Gastrocnemius medialis (tissue), 4 donors: ENCODE measurements around the gene FAM168A. TPM values are rescaled to one million over a fixed set of nuclear protein-coding genes. Genes with fewer than 3 reads are reported as not detected.

Source experiments
- ATAC-seq, 2 donors: fragments of 150-250 bp; one replicate each; pipeline ENCODE4 v1.9.1; 2016
- DNase-seq, 2 donors: peaks; one replicate each; pipeline ENCODE4 v3.0.0-alpha.2; 2019
- H3K27ac ChIP-seq, 4 donors: fragments of 200-600 bp; sonication (generic); 1 replicate in 1 of 4; 2 replicates in 3 of 4; pipeline ENCODE4 v1.5.1; 2016 to 2018; ENCODE audit warnings: mild to moderate bottlenecking in 2 of 4, moderate library complexity in 1 of 4
- H3K27me3 ChIP-seq, 3 donors: fragments of 200-600 bp; sonication (generic) in 2 of 3; 1 replicate in 1 of 3; 2 replicates in 2 of 3; pipeline versions ENCODE4 v1.5.1 to v1.6.0; 2016 to 2019; ENCODE audit warnings: mild to moderate bottlenecking in 1 of 3, moderate library complexity in 1 of 3
- H3K36me3 ChIP-seq, 2 donors: fragments of 200-600 bp; sonication (generic) in 1 of 2; one replicate each; pipeline ENCODE4 v1.5.1; 2017 to 2018
- H3K4me1 ChIP-seq, 2 donors: fragments of 200-600 bp; sonication (generic) in 1 of 2; one replicate each; pipeline ENCODE4 v1.5.1; 2016 to 2017; ENCODE audit warnings: mild to moderate bottlenecking in 2 of 2
- H3K4me3 ChIP-seq, 4 donors: fragments of 200-600 bp; sonication (generic) in 3 of 4; 1 replicate in 1 of 4; 2 replicates in 3 of 4; pipeline ENCODE4 v1.5.1; 2016 to 2019; ENCODE audit warnings: mild to moderate bottlenecking in 2 of 4
- H3K9me3 ChIP-seq, 3 donors: fragments of 200-600 bp; sonication (generic) in 2 of 3; 1 replicate in 1 of 3; 2 replicates in 2 of 3; pipeline ENCODE4 v1.5.1; 2016 to 2019
- CTCF ChIP-seq, 5 experiments: fragments of 450-650 bp in 3 of 5; fragments of 200-600 bp in 2 of 5; sonication (generic) in 2 of 5; IDR thresholded peaks in 4 of 5; conservative IDR thresholded peaks in 1 of 5; 1 replicate in 4 of 5; 2 replicates in 1 of 5; pipeline ENCODE4 v1.5.1; 2016 to 2019; ENCODE audit warnings: antibody characterized with exemption in 5 of 5, mild to moderate bottlenecking in 3 of 5, moderate library complexity in 3 of 5
- POLR2A ChIP-seq, 2 donors: fragments of 450-650 bp; IDR thresholded peaks; one replicate each; pipeline ENCODE4 v1.6.1; 2017; ENCODE audit warnings: antibody characterized with exemption in 2 of 2, mild to moderate bottlenecking in 2 of 2, moderate library complexity in 2 of 2
- in situ Hi-C, 4 donors: fragments of 200-750 bp; cut with MboI; loops; one replicate each; pipeline versions ENCODE4 v1.15.0 to v1.8.0; 2017; ENCODE audit warnings: low sequenced_read_pairs in 4 of 4
- intact Hi-C: fragments of 100-400 bp; cut with DNase I; formaldehyde crosslinking; loops from one replicate; pipeline ENCODE4 v1.15.1; 2023; ENCODE audit warnings: low total_unique reads
- total RNA-seq, 4 donors: library from RNA; depleted of rRNA; stranded (reverse); fragments of >200 nt; gene quantifications; one replicate each; pipeline versions ENCODE4 v1.1.0 to v1.2.3, GENCODE V29; 2016

Gene FAM168A
- total RNA-seq, 4 donors from 2014 or later: 15.9 to 29.3 (median 21.4) TPM

- ATAC-seq (no peak), DNase-seq (no peak)
- intact Hi-C loops: loop anchor here (10.0 kb wide), 1 partner anchor 631 kb away; no protein-coding TSS in a partner anchor
- Histone ChIP-seq H3K36me3 (no peaks in the 10 kb centered on the region), H3K27ac (peak overlapping the region; percentile 87 to 99 (median 98)), H3K9me3 (no peaks in the 10 kb centered on the region), H3K27me3 (no peaks in the 10 kb centered on the region), H3K4me3 (no peak overlapping the region), H3K4me1 (peaks cover 99% of the 10 kb centered on the region in 2 donors)
- in situ Hi-C loops: no loop called here
- TF ChIP-seq CTCF (IDR thresholded peaks at IDR 0.05 in 4 of 5, conservative IDR thresholded peaks at IDR 0.05 in 1 of 5) (no peak), POLR2A (IDR thresholded peaks at IDR 0.05) (no peak)
Measured at GRCh38 chr11:73384125-73384441, 213.8 kb downstream of the FAM168A start.

GRCh38 chr11:73383249-73384124 lies 214.4 kb downstream of the FAM168A start:
- Histone ChIP-seq H3K9me3 (no peaks in the 10 kb centered on the region), H3K4me3 (no peak overlapping the region), H3K4me1 (peaks cover 97 to 99% of the 10 kb centered on the region in 2 donors), H3K27me3 (no peaks in the 10 kb centered on the region), H3K36me3 (no peaks in the 10 kb centered on the region), H3K27ac (peak overlapping the region; percentile 87 to 99 (median 98))
- no peak for TF ChIP-seq POLR2A (IDR thresholded peaks at IDR 0.05)
- no peak for TF ChIP-seq CTCF (IDR thresholded peaks at IDR 0.05 in 4 of 5, conservative IDR thresholded peaks at IDR 0.05 in 1 of 5)
- intact Hi-C loops (loop anchor here (10.0 kb wide), 1 partner anchor 631 kb away; no protein-coding TSS in a partner anchor), in situ Hi-C loops (no loop called here)
- ATAC-seq (no peak), DNase-seq (no peak)

- ATAC-seq (no peak), DNase-seq (no peak)
- no peaks in the 10 kb centered on the region for H3K27me3 ChIP-seq
- in situ Hi-C loops (no loop called here), intact Hi-C loops (loop anchor here (10.0 kb wide), 1 partner anchor 632 kb away; no protein-coding TSS in a partner anchor)
- no peak overlapping the region for H3K4me3 ChIP-seq
- H3K4me1 ChIP-seq: peaks cover 94 to 99% of the 10 kb centered on the region in 2 donors
- no peak for TF ChIP-seq CTCF (IDR thresholded peaks at IDR 0.05 in 4 of 5, conservative IDR thresholded peaks at IDR 0.05 in 1 of 5)
- TF ChIP-seq POLR2A (IDR thresholded peaks at IDR 0.05): no peak
- H3K36me3 ChIP-seq: no peaks in the 10 kb centered on the region
- H3K27ac ChIP-seq: peak overlapping the region; percentile 87 to 99 (median 98)
- H3K9me3 ChIP-seq: no peaks in the 10 kb centered on the region
Measured at GRCh38 chr11:73382747-73383146, 215.2 kb downstream of the FAM168A start.

- in situ Hi-C loops: no loop called here
Measured at GRCh38 chr11:73382183-73382582, 215.7 kb downstream of the FAM168A start.

More at GRCh38 chr11:73382183-73382582, 215.7 kb downstream of the FAM168A start:
- ATAC-seq (no peak), DNase-seq (no peak)
- peaks cover 94 to 99% of the 10 kb centered on the region in 2 donors for H3K4me1 ChIP-seq
- no peaks in the 10 kb centered on the region for H3K9me3 ChIP-seq
- H3K4me3 ChIP-seq: no peak overlapping the region
- H3K36me3 ChIP-seq: no peaks in the 10 kb centered on the region
- no peak for TF ChIP-seq POLR2A (IDR thresholded peaks at IDR 0.05)
- no peak for TF ChIP-seq CTCF (IDR thresholded peaks at IDR 0.05 in 4 of 5, conservative IDR thresholded peaks at IDR 0.05 in 1 of 5)
- no peaks in the 10 kb centered on the region for H3K27me3 ChIP-seq
- H3K27ac ChIP-seq: peak overlapping the region; percentile 87 to 99 (median 98)
- intact Hi-C loops: loop anchor here (10.0 kb wide), 1 partner anchor 633 kb away; no protein-coding TSS in a partner anchor
